HUDEP-2 (cell line): Measurements from ENCODE around the gene POU6F2.
"Not testable (repeated sequence)": the region's sequence is repeated elsewhere in the genome, so short reads cannot be mapped to it uniquely, and the experiment has no call there.

Experiments used
- DNase-seq, 76 experiments: peaks; one replicate each; lab custom pipeline; 2025; ENCODE audit not compliant: unreplicated experiment in 76 of 76; lab: John Stamatoyannopoulos, UW

POU6F2 gene

GRCh38 chr7:38992203-38992602 is 14.5 kb downstream of the POU6F2 start:
- no peak for DNase-seq

GRCh38 chr7:39001595-39001994 is 23.9 kb downstream of the POU6F2 start:
- no peak for DNase-seq

- no peak for DNase-seq
These were observed 25.0 kb downstream of the POU6F2 start for GRCh38 chr7:39002755-39003154.

GRCh38 chr7:39005036-39005435 is 27.3 kb downstream of the POU6F2 start:
- DNase-seq: no peak

- no peak for DNase-seq
These were observed 27.8 kb downstream of the POU6F2 start for GRCh38 chr7:39005461-39005860.

GRCh38 chr7:39013049-39013939 is 35.6 kb downstream of the POU6F2 start:
- DNase-seq: not testable (repeated sequence)

- no peak for DNase-seq
These were observed 38.9 kb downstream of the POU6F2 start for GRCh38 chr7:39016609-39017008.

- DNase-seq: no peak
These were observed 39.7 kb downstream of the POU6F2 start for GRCh38 chr7:39017369-39017915.

GRCh38 chr7:39022796-39023195 is 45.1 kb downstream of the POU6F2 start:
- DNase-seq: no peak

GRCh38 chr7:39027491-39027890 is 49.8 kb downstream of the POU6F2 start:
- no peak for DNase-seq

GRCh38 chr7:39033885-39034624 is 56.3 kb downstream of the POU6F2 start:
- DNase-seq: no peak

GRCh38 chr7:39035156-39035555 is 57.4 kb downstream of the POU6F2 start:
- DNase-seq: no peak

GRCh38 chr7:39035903-39036302 is 58.2 kb downstream of the POU6F2 start:
- no peak for DNase-seq

- no peak for DNase-seq
These were observed 65.0 kb downstream of the POU6F2 start for GRCh38 chr7:39042670-39043069.

- no peak for DNase-seq
These were observed 65.8 kb downstream of the POU6F2 start for GRCh38 chr7:39043531-39043930.

GRCh38 chr7:39044489-39044888 is 66.8 kb downstream of the POU6F2 start:
- no peak for DNase-seq

GRCh38 chr7:39045231-39045630 is 67.5 kb downstream of the POU6F2 start:
- DNase-seq: no peak

GRCh38 chr7:39051279-39051678 is 73.6 kb downstream of the POU6F2 start:
- no peak for DNase-seq

- DNase-seq: no peak
These were observed 74.0 kb downstream of the POU6F2 start for GRCh38 chr7:39051707-39052106.

- no peak for DNase-seq
These were observed 77.0 kb downstream of the POU6F2 start for GRCh38 chr7:39054731-39055130.

- no peak for DNase-seq
These were observed 78.4 kb downstream of the POU6F2 start for GRCh38 chr7:39056153-39056552.

- no peak for DNase-seq
These were observed 85.1 kb downstream of the POU6F2 start for GRCh38 chr7:39062811-39063210.
